ENCODE data around the gene PPM1H.
"Not testable (repeated sequence)": the region's sequence is repeated elsewhere in the genome, so short reads cannot be mapped to it uniquely, and the experiment has no call there.

PPM1H gene

GRCh38 chr12:62731055-62731820 lies 203.7 kb downstream of the PPM1H start:
- no peak for DNase-seq (ENCODE audit: low read depth)

DNA sequence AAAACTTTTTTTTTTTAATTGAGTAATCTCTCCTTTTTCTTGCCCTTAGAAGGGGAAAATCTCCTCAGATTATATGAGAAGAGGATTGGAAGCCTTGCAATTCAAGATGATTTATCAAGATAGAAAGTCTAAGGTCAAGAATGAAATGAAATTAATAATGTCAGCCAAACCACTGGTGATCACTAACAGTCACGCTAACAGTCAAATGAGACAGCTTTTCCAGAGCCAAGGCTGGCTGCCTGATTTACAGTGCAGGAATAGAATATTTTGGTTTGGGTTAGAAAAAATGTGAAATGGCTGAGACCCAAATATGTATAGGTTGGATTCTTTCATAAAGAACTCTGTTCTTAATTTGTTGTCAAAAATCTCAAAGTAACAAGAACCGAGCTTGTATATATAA lies 204.3 kb downstream of the PPM1H start:
- no peak for DNase-seq (ENCODE audit: low read depth)

DNA sequence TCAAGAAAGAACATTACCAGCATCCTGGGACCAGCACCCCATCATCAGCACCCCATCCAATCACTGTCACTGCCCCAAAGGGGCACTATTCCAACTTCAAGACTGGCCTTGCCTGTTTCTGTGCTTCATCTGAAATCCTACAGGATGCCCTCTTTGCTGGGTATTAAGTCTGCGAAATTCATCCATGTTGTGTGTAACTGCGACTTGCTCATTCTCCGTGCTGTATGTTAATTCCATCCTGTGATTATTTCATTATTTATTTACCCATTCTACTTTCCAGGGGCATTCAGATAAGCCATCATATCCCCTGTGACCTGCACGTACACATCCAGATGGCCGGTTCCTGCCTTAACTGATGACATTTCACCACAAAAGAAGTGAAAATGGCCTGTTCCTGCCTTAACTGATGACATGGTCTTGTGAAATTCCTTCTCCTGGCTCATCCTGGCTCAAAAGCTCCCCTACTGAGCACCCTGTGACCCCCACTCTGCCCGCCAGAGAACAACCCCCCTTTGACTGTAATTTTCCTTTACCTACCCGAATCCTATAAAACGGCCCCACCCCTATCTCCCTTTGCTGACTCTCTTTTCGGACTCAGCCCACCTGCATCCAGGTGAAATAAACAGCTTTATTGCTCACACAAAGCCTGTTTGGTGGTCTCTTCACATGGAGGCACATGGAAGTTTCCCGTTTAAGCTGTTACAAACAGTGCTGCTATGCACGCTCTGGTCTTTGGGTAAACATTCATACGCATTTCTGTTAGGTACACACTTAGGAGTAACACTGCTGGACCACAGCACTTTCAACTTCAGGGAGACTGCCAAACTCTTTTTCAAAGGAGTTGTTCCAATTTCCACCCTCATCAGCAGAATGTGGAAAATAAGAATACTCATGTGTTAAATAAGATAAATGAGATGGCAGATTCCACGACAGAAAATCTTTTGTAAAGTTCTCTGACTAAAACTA lies 205.1 kb downstream of the PPM1H start:
- not testable (repeated sequence) for DNase-seq (ENCODE audit: low read depth)

DNA sequence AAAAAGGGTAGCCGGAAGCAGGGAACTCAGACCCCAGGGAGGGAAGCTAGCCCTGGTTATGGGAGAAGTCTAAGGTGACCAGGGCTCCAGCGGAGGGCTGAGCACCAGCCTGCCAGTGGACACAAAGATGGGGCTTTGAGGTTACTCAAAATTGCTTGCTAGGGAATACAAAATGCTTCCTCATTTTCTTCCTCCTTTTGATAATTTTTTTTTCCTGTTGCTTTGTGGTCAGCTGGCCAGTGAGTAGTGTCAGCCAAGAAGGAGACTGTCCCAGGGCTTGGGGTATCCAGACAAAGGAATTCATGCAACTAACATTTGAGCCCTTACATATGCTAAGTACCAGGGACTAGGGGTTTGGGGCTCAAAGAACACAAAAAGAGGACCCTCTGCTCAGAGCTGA lies 206.2 kb downstream of the PPM1H start:
- DNase-seq (ENCODE audit: low read depth) = no peak

DNA sequence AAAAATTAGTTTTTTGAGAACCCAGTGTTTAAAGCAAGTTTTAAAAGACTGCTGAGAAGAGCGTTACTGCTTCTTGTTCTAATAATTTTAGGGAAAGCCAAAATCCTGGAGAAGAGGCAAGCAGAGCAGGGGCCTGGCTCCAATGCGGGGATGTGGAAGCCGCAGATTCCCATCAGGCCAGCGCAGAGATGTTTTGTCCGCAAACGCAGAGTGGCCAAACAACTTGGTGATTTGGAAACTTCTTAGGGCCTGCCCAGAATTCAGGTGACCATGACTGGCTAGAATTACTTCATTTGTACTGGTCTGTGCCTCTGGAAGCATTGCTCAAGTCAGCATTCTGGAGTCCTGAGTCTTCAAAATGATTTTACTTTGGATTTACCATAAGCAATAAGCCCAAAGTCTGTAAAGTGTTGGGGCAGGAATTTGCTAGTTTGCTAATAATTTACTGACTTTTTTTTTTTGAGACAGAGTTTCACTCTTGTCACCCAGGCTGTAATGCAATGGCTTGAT lies 208.4 kb downstream of the PPM1H start:
- DNase-seq (ENCODE audit: low read depth) = no peak

DNA sequence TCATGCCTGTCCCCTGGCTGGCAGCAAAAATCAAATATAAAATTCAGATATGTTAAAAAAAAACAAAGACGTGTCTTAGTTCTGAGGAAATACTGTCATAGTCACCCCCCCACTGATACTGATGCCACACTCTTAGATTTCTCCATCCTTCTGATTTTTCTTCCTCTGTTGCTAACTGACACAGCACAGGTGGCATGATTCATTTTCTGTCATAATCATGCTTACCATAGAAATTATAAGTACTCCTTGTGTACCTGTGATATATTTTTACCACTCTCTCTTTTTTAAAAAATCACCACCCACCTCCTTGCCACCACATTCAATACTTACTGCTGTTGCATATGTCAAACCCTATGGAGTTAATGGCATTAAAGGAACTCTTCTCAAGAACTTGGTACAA lies 209.2 kb downstream of the PPM1H start:
- no peak for DNase-seq (ENCODE audit: low read depth)

- no peak for DNase-seq (ENCODE audit: low read depth)
Observed at GRCh38 chr12:62724947-62725451, 210.0 kb downstream of the PPM1H start.

GRCh38 chr12:62724285-62724684 lies 210.7 kb downstream of the PPM1H start:
- no peak for DNase-seq (ENCODE audit: low read depth)

DNA sequence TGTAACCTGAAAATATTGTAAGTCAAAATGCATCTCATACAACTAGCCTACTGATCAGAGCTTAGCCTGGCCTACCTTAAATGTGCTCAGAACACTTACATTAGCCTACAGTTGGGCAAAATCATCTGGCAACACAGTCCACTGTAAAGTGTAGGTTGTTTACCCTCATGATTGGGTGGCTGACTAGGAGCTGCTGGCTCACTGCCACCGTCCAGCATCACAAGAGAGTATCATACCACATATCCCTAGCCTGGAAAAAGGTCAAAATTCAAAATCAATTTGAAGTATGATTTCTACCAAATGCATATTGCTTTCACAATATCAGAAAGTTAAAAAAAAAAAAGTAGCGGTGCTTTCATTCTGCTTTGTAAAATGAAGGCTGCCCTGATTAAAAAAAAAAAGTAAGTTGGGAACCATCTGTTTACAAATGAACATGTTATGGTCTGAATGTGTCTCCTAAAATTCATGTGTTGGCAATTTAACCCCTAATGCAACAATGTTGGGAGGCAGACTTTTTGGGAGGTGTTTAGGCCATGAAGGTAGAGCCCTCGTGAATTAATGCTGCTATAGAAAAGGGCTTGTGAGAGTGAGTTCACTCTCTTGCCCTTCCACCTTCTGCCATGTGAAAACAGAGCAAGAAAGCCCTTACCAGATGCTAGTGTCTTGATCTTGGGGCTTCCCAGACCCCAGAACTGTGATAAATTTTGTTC lies 211.8 kb downstream of the PPM1H start:
- no peak for DNase-seq (ENCODE audit: low read depth)

GRCh38 chr12:62720661-62721330 lies 214.2 kb downstream of the PPM1H start:
- no peak for DNase-seq (ENCODE audit: low read depth)

DNA sequence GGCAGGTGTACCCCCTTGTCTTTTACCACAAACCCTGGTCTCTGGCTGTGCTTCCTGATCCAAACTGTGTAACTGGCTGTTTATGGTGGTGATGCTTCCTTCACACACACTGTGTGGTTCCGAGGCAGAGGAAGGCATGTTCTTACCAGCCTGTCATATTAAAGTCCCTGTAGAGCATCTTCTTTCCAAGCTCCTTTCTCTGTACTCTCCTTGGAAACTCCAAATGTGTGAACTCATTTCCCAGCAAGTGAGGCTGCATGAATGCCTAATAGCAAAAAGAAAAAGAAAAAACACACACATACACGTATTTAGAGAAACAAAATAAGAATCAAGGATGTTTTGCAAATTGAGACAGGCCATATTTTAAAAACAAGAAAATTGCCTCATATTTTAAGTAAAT lies 214.9 kb downstream of the PPM1H start:
- no peak for DNase-seq (ENCODE audit: low read depth)

- no peak for DNase-seq (ENCODE audit: low read depth)
Observed at GRCh38 chr12:62718762-62719426, 216.1 kb downstream of the PPM1H start.

GRCh38 chr12:62717643-62718042 lies 217.3 kb downstream of the PPM1H start:
- no peak for DNase-seq (ENCODE audit: low read depth)

GRCh38 chr12:62716866-62717525 lies 218.0 kb downstream of the PPM1H start:
- DNase-seq (ENCODE audit: low read depth) = no peak

- DNase-seq (ENCODE audit: low read depth) = no peak
Observed at GRCh38 chr12:62716037-62716436, 218.9 kb downstream of the PPM1H start.

DNA sequence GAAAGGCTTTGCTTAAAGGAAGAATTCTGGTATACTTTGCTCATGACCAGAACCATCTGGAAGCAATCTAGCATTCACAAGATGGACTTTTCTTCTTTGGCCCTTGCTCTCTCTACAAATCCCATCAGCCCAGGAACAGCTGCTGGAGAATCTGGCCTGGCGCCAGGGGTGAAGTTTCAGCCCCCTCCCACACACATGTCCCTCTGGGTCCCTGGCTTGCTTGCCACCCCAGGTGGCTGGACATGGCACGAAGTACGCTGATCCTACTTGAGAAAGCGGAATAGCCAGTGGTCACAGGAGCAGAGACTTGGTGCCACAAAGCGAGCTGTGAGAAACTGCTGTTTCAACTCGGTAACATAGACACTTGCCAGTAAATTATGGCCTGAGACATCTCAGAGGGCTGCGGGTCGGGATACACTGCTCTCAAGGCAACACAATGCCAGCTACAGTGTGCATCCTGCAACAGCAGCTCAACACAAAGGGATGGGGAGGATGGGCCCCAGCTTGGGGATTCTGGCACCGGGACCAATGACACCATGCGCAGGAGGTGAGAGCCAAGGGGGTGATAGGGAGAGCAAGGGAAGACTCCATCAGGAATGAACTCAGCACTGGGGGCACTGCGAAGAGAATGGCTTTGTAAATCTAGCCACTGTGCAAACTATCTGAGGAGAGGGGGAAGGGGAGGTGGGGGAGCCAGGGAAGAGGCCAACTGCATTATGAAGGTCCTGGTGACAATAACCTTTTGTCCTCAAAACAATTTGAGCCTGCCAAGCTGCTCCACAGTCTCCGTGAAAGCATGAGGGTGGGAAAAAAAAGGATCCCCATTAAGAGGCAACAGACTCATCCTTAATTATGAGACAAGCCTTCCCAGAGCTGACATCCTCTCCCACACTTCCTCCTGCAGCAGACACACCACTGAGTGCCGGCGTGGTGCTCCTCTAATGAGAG lies 219.9 kb downstream of the PPM1H start:
- DNase-seq (ENCODE audit: low read depth) = no peak

DNA sequence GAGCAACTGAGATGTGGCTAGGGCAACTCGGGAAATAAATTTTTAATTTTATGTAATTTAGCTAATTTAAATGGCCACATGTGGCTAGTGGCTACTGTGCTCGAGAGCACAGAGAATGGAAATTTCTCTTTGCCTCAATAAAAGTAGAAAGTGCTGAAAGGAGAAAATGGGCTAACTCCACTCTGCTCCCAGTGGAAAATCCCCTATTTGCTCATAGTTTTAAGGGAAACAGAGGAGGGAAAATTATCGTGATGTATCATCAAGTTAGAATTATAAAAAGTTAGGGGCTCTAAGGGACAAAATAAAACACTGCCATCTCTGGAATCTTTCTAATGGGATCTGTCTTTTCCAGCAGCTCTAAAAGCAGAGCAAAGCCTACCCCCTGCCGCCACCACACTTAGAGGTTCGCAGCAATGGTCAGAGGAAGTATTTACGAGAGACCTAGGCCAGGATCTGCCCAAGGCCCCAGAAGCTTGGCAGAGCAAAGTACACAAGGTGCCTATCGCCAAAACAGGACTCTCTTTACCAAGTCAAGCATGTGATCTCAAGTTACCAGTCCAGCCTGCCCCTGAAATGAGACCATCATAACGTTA lies 220.7 kb downstream of the PPM1H start:
- DNase-seq (ENCODE audit: low read depth) = no peak

- DNase-seq (ENCODE audit: low read depth) = no peak
Observed at GRCh38 chr12:62713723-62714122, 221.2 kb downstream of the PPM1H start.
